Pancreas (tissue), 10 donors: Measurements from ENCODE around the gene TRPC5OS. TPM values are rescaled to one million over a fixed set of nuclear protein-coding genes. Genes with fewer than 3 reads are reported as not detected.

Source experiments
- ATAC-seq, 4 donors: fragments of 200-7000 bp; cut with Tn5 transposase; one replicate each; pipeline versions ENCODE4 v1.8.0 to v1.9.1; 2020; ENCODE audit warnings: mild to moderate bottlenecking in 4 of 4, moderate library complexity in 4 of 4
- DNase-seq, 6 donors: peaks; one replicate each; pipeline ENCODE4 v3.0.0-alpha.2; 2020
- FAIRE-seq: peaks from 2 replicates; lab custom pipeline; 2012; peaks lifted over from hg19 to GRCh38; lab: Jason Lieb, UNC
- H3K27ac ChIP-seq, 4 donors: fragments of 200-600 bp; sonication (generic); 1 replicate in 3 of 4; 2 replicates in 1 of 4; pipeline versions ENCODE4 v1.5.0 to v1.8.0; 2020
- H3K27me3 ChIP-seq, 4 donors: fragments of 200-600 bp; one replicate each; pipeline ENCODE4 v1.8.0; 2021
- H3K36me3 ChIP-seq, 3 donors: fragments of 200-600 bp; sonication (generic) in 1 of 3; one replicate each; pipeline versions ENCODE4 v1.5.0 to v1.8.0; 2020 to 2021
- H3K4me1 ChIP-seq, 3 donors: fragments of 200-600 bp; one replicate each; pipeline ENCODE4 v1.8.0; 2021
- H3K4me3 ChIP-seq, 4 donors: fragments of 200-600 bp; sonication (generic) in 2 of 4; one replicate each; pipeline versions ENCODE4 v1.5.0 to v1.8.0; 2020 to 2021
- H3K9me3 ChIP-seq, 4 donors: fragments of 200-600 bp; one replicate each; pipeline ENCODE4 v1.8.0; 2021
- WGBS, 2 donors: extraction: QIAGEN DNeasy Blood & Tissue Kit; methylation state at CpG; one replicate each; pipeline ENCODE4 v1.1.7; 2013; 5-methylcytosine and 5-hydroxymethylcytosine counted together
- intact Hi-C, 3 donors: fragments of 100-400 bp; cut with DNase I; formaldehyde crosslinking; loops; one replicate each; pipeline versions ENCODE4 v1.11.1 to v1.14.2; 2022
- polyA plus RNA-seq, 2 donors: library from polyadenylated mRNA; stranded (reverse); fragments of 200-250 nt; gene quantifications; one replicate each; pipeline ENCODE4 v1.2.3, GENCODE V29; 2013
- total RNA-seq, 6 donors: library from RNA; stranded (reverse); fragmentation: NEBNext Ultra II Directional in 4 of 6; extraction: Animal tissue kit (Norgen Biotek cat#: 25700) in 4 of 6; gene quantifications; one replicate each; pipeline versions ENCODE4 v1.2.1 to v1.2.4, GENCODE V29; 2021 to 2023
- TF ChIP-seq, protein P1 (sequence below), 4 donors: fragments of 200-600 bp; sonication (generic) in 3 of 4; IDR thresholded peaks; one replicate each; pipeline versions ENCODE4 v1.5.0 to v1.8.0; 2021; ENCODE audit warnings: antibody characterized with exemption in 4 of 4
- donor health status: healthy with polysubstance abuse.
- donor health status: DM: no; HTN: no; CAD: no; lungs with moderate emphysema.
- donor health status: DM: no; HTN: no; CAD: no.
- donor health status: control.
- donor health status: control.
- donor health status: Bipolar disorder and iron deficiency.
- donor health status: DM: yes; HTN: yes; CAD: no.
- donor health status: DM: no; HTN: no; CAD: no.
- donor health status: DM: no; HTN: no; CAD: no.
- donor health status: DM: yes; HTN: yes; CAD: no.

TRPC5OS gene
- total RNA-seq (under 1 TPM in 1 of 6 donors, not detected in 5; 0.09 TPM), polyA plus RNA-seq (under 1 TPM in 1 of 2 donors, not detected in 1; 0.05 TPM)

DNA sequence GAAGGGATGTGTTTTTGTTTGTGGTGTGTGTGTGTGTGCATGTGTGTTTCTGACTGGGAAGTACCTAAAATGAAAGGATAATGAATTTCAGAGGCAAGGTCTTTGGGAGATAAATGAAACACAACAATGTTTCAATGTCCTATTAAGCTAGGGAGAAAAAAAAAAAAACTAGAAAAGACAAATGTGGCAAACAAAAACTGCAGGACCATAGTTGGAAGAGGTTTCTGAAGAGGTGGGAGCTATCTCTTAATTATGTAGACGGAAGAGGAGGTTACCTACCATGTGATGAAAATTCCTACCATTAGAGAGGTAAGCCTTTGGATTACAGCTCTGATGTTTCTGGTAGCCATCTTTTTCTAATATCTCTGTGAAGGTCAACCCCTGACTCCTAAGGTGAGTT is at the start of gene TRPC5OS:
TRPC5OS (plus strand) TSS at position 301 of the 400 bp plus-strand sequence. CDS start 25,669 bp downstream, outside the sequence.
- no peak within 1 kb of the TSS for H3K4me3 ChIP-seq
- TF ChIP-seq, protein P1, sequence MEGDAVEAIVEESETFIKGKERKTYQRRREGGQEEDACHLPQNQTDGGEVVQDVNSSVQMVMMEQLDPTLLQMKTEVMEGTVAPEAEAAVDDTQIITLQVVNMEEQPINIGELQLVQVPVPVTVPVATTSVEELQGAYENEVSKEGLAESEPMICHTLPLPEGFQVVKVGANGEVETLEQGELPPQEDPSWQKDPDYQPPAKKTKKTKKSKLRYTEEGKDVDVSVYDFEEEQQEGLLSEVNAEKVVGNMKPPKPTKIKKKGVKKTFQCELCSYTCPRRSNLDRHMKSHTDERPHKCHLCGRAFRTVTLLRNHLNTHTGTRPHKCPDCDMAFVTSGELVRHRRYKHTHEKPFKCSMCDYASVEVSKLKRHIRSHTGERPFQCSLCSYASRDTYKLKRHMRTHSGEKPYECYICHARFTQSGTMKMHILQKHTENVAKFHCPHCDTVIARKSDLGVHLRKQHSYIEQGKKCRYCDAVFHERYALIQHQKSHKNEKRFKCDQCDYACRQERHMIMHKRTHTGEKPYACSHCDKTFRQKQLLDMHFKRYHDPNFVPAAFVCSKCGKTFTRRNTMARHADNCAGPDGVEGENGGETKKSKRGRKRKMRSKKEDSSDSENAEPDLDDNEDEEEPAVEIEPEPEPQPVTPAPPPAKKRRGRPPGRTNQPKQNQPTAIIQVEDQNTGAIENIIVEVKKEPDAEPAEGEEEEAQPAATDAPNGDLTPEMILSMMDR (IDR thresholded peaks at IDR 0.05): no peak
- WGBS, 2 donors: 87 to 88% methylated on average over 1 of the region's 1 CpG

DNA sequence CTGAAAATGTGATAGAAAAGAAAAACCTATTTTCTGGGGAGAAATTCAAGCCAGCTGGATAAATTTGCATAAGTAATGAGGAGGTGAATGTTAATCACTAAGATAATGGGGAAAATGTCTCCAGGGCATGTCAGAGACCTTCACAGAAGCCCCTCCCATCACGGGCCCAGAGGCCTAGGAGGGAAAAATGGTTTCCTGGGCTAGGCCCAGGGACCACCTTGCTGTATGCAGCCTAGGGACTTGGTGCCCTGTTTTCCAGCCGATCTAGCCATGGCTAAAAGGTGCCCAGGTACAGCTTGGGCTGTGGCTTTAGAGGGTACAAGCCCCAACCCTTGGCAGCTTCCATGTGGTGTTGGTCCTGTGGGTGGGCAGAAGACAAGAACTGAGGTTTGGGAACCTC is 46.6 kb upstream of the TRPC5OS start:
- 61 to 84% methylated on average over 2 of the region's 2 CpGs for WGBS, 2 donors
- no peak for ATAC-seq
- Histone ChIP-seq H3K9me3 (no peaks in the 10 kb centered on the region), H3K27ac (no peak overlapping the region), H3K27me3 (peaks cover 0 to 4% (median 0%) of the 10 kb centered on the region in 4 donors), H3K36me3 (no peaks in the 10 kb centered on the region), H3K4me1 (no peaks in the 10 kb centered on the region), H3K4me3 (no peak overlapping the region)
- TF ChIP-seq, protein P1 (IDR thresholded peaks at IDR 0.05): no peak
- FAIRE-seq: no peak
- no peak for DNase-seq
- intact Hi-C loops: no loop called here

More for the DNA sequence above, at the start of gene TRPC5OS:
- no peak for DNase-seq
- Histone ChIP-seq H3K27me3 (peaks cover 0 to 8% (median 0%) of the 10 kb centered on the region in 4 donors), H3K27ac (no peak within 1 kb of the TSS), H3K9me3 (no peaks in the 10 kb centered on the region), H3K4me1 (no peaks in the 10 kb centered on the region), H3K36me3 (no peaks in the 10 kb centered on the region)
- intact Hi-C loops: no loop called here
- FAIRE-seq: no peak
- no peak for ATAC-seq

DNA sequence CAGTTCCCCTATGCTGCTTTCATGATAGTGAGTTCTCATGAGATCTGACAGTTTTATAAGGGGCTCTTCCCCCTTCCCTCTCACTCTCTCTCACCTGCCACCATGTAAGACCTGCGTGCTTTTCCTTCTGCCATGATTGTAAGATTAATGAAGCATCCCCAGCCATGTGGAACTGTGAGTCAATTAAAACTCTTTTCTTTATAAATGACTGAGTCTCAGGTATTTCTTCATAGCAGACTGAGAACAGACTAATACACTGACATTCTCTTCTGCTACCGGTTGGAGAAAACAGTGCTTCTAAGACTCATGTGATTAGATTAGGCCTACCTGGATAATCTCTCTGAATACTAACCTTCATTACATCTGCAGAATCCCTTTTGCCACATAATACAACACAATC is 45.4 kb upstream of the TRPC5OS start:
- FAIRE-seq: no peak
- intact Hi-C loops: no loop called here
- Histone ChIP-seq H3K36me3 (no peaks in the 10 kb centered on the region), H3K9me3 (no peaks in the 10 kb centered on the region), H3K27me3 (peaks cover 0 to 4% (median 0%) of the 10 kb centered on the region in 4 donors), H3K4me3 (no peak overlapping the region), H3K27ac (no peak overlapping the region), H3K4me1 (no peaks in the 10 kb centered on the region)
- ATAC-seq: no peak
- DNase-seq: no peak
- 81 to 86% methylated on average over 2 of the region's 2 CpGs for WGBS, 2 donors
- TF ChIP-seq, protein P1 (IDR thresholded peaks at IDR 0.05): no peak

DNA sequence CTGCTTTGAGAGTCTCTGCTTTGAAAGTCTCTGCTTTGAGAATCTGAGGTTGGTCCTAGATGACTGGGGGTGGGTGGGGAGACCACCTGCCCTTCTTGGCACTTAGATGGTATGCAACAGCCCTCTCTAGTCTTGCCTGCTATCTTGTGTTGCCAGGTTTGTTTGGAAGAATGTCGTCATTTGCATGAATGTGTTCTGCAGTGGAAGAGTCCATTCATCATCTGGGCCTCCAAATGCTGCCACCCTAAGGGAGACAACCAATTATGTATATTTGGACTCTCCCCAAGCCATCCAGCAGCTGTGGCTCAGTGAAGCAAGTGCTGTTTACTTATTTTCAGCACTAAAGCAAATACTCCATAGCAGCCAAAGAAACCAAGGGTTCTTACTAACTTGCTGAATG is 44.6 kb upstream of the TRPC5OS start:
- DNase-seq (no peak), ATAC-seq (peak in 1 of 4 donors; percentile 30), FAIRE-seq (no peak)
- 45 to 55% methylated on average over 1 of the region's 1 CpG for WGBS, 2 donors
- Histone ChIP-seq H3K27me3 (peaks cover 0 to 4% (median 0%) of the 10 kb centered on the region in 4 donors), H3K27ac (no peak overlapping the region), H3K36me3 (no peaks in the 10 kb centered on the region), H3K4me1 (no peaks in the 10 kb centered on the region), H3K9me3 (no peaks in the 10 kb centered on the region), H3K4me3 (no peak overlapping the region)
- TF ChIP-seq, protein P1 (IDR thresholded peaks at IDR 0.05): no peak
- intact Hi-C loops: no loop called here

DNA sequence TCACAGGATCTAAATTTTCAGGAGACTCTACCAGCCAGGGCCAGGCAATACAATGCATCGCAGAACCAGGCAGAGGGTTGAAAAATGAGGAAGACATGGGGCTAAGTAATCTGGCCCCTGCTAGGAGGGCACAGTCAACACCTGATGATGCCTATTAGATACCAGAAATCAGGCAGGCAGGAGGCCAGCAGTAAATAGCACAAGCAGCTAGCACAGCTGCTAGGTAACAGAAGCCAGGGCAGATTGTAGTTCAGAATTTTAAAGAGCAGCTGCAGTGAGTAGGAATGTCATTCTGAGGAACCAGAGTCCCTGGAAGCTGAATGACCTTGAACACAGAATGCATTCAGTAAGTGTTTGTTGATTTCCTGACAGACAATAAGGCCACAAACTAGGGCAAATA is 38.8 kb upstream of the TRPC5OS start:
- no peak for FAIRE-seq
- peak in 2 of 4 donors; percentile 22 to 41 for ATAC-seq
- 80 to 86% methylated on average over 1 of the region's 1 CpG for WGBS, 2 donors
- Histone ChIP-seq H3K27ac (no peak overlapping the region), H3K36me3 (no peaks in the 10 kb centered on the region), H3K9me3 (no peaks in the 10 kb centered on the region), H3K4me3 (no peak overlapping the region), H3K4me1 (no peaks in the 10 kb centered on the region), H3K27me3 (peaks cover 0 to 4% (median 2%) of the 10 kb centered on the region in 4 donors)
- DNase-seq: no peak
- TF ChIP-seq, protein P1 (IDR thresholded peaks at IDR 0.05): no peak
- intact Hi-C loops: no loop called here
